Peyer's patch (tissue), 4 donors: ENCODE results near the gene HOXD10. TPM values are rescaled to one million over a fixed set of nuclear protein-coding genes. Genes with fewer than 3 reads are reported as not detected.

Source experiments
- DNase-seq, 3 donors: peaks; one replicate each; pipeline ENCODE4 v3.0.0-alpha.2; 2017 to 2019
- H3K27ac ChIP-seq, 4 donors: fragments of 200-600 bp; sonication (generic); one replicate each; pipeline ENCODE4 v1.5.1; 2016 to 2019
- H3K27me3 ChIP-seq, 2 donors: fragments of 200-600 bp; sonication (generic); one replicate each; pipeline ENCODE4 v1.5.1; 2019
- H3K36me3 ChIP-seq, 3 donors: fragments of 200-600 bp; sonication (generic); one replicate each; pipeline ENCODE4 v1.5.1; 2016 to 2019
- H3K4me1 ChIP-seq, 4 donors: fragments of 200-600 bp; sonication (generic); one replicate each; pipeline ENCODE4 v1.5.1; 2016 to 2019
- H3K4me3 ChIP-seq, 4 donors: fragments of 200-600 bp; sonication (generic); 1 replicate in 3 of 4; 2 replicates in 1 of 4; pipeline ENCODE4 v1.5.1; 2016 to 2019; ENCODE audit warnings: mild to moderate bottlenecking in 1 of 4
- H3K9me3 ChIP-seq, 4 donors: fragments of 200-600 bp; sonication (generic); one replicate each; pipeline ENCODE4 v1.5.1; 2016 to 2019; ENCODE audit warnings: mild to moderate bottlenecking in 1 of 4
- CTCF ChIP-seq, 6 experiments: fragments of 450-650 bp in 4 of 6; fragments of 200-600 bp in 2 of 6; sonication (generic) in 1 of 6; IDR thresholded peaks; one replicate each; pipeline ENCODE4 v1.5.1; 2017 to 2019; ENCODE audit warnings: antibody characterized with exemption in 6 of 6, mild to moderate bottlenecking in 3 of 6, moderate library complexity in 1 of 6
- POLR2A ChIP-seq, 2 donors: fragments of 450-650 bp; IDR thresholded peaks; one replicate each; pipeline ENCODE4 v1.5.1; 2017; ENCODE audit warnings: antibody characterized with exemption in 2 of 2, mild to moderate bottlenecking in 2 of 2, moderate library complexity in 2 of 2
- total RNA-seq, 4 donors: library from RNA; depleted of rRNA; stranded (reverse); fragments of >200 nt; gene quantifications; one replicate each; pipeline ENCODE4 v1.1.0, GENCODE V29; 2016

HOXD10 gene
- total RNA-seq, 4 donors from 2014 or later: not detected

- TF ChIP-seq CTCF (IDR thresholded peaks at IDR 0.05) (no peak), POLR2A (IDR thresholded peaks at IDR 0.05) (no peak)
- H3K27me3 ChIP-seq: no peaks in the 10 kb centered on the region
- H3K27ac ChIP-seq: no peak overlapping the region
- DNase-seq: no peak
- H3K4me1 ChIP-seq: peaks cover 0 to 23% (median 0%) of the 10 kb centered on the region in 4 donors
- H3K36me3 ChIP-seq: no peaks in the 10 kb centered on the region
- no peak overlapping the region for H3K4me3 ChIP-seq
- no peaks in the 10 kb centered on the region for H3K9me3 ChIP-seq
Observed at GRCh38 chr2:176158855-176159662, 42.5 kb downstream of the HOXD10 start.

GRCh38 chr2:176159663-176160250 lies 43.2 kb downstream of the HOXD10 start:
- Histone ChIP-seq H3K4me1 (peaks cover 0 to 23% (median 0%) of the 10 kb centered on the region in 4 donors), H3K4me3 (peak overlapping the region in 2 of 4 donors; percentile 9 to 16), H3K27ac (no peak overlapping the region), H3K36me3 (no peaks in the 10 kb centered on the region), H3K27me3 (no peaks in the 10 kb centered on the region), H3K9me3 (no peaks in the 10 kb centered on the region)
- TF ChIP-seq CTCF (IDR thresholded peaks at IDR 0.05): no peak
- no peak for TF ChIP-seq POLR2A (IDR thresholded peaks at IDR 0.05)
- DNase-seq: peak in 1 of 3 donors; percentile 40

- Histone ChIP-seq H3K4me3 (peak overlapping the region in 2 of 4 donors; percentile 9 to 16), H3K4me1 (peaks cover 0 to 29% (median 0%) of the 10 kb centered on the region in 4 donors), H3K36me3 (no peaks in the 10 kb centered on the region), H3K27me3 (no peaks in the 10 kb centered on the region), H3K27ac (no peak overlapping the region), H3K9me3 (no peaks in the 10 kb centered on the region)
- TF ChIP-seq POLR2A (IDR thresholded peaks at IDR 0.05): no peak
- TF ChIP-seq CTCF (IDR thresholded peaks at IDR 0.05): no peak
- peak in 1 of 3 donors; percentile 42 for DNase-seq
Observed at GRCh38 chr2:176160251-176160985, 43.8 kb downstream of the HOXD10 start.

- Histone ChIP-seq H3K4me3 (peak overlapping the region in 1 of 4 donors; percentile 9), H3K9me3 (no peaks in the 10 kb centered on the region), H3K27me3 (no peaks in the 10 kb centered on the region), H3K36me3 (no peaks in the 10 kb centered on the region), H3K4me1 (peaks cover 0 to 29% (median 0%) of the 10 kb centered on the region in 4 donors), H3K27ac (no peak overlapping the region)
- DNase-seq: peak in 1 of 3 donors; percentile 34
- no peak for TF ChIP-seq CTCF (IDR thresholded peaks at IDR 0.05)
- no peak for TF ChIP-seq POLR2A (IDR thresholded peaks at IDR 0.05)
Observed at GRCh38 chr2:176160986-176161824, 44.6 kb downstream of the HOXD10 start.
